B cell (primary cell): Measurements from ENCODE around the gene NBEAL1. TPM values are rescaled to one million over a fixed set of nuclear protein-coding genes. Genes with fewer than 3 reads are reported as not detected.
"Not testable (repeated sequence)": the region's sequence is repeated elsewhere in the genome, so short reads cannot be mapped to it uniquely, and the experiment has no call there.

Source experiments
- ATAC-seq: fragments of 200-7000 bp; cut with Tn5 transposase; one replicate; pipeline ENCODE4 v1.10.0; 2021; ENCODE audit warnings: low read depth, mild to moderate bottlenecking, moderate number of reproducible peaks, moderate library complexity
- CTCF ChIA-PET: fragments of 350-600 bp; sonication (Branson Sonifier 250); formaldehyde crosslinking; loops from one replicate; lab custom pipeline; 2021; ENCODE audit warnings: antibody characterized with exemption, inconsistent platforms; lab: Charles Lee
- POLR2A ChIA-PET: fragments of 350-600 bp; sonication (Branson Sonifier 250); formaldehyde crosslinking; loops from one replicate; lab custom pipeline; 2021; ENCODE audit warnings: antibody characterized with exemption; lab: Charles Lee
- DNase-seq: peaks from one replicate; pipeline ENCODE4 v3.0.0; 2013
- H2AFZ ChIP-seq: 2 replicates; pipeline ENCODE4 v1.6.1; 2012; ENCODE audit warnings: mild to moderate bottlenecking, low read depth, low read length; ENCODE audit not compliant: insufficient read depth, poor library complexity, severe bottlenecking
- H3K27ac ChIP-seq, 2 donors: 1 replicate in 1 of 2; 2 replicates in 1 of 2; pipeline ENCODE4 v1.5.1; 2012 to 2013; ENCODE audit warnings: low read length in 2 of 2, mild to moderate bottlenecking in 2 of 2, moderate library complexity in 1 of 2
- H3K27me3 ChIP-seq, 4 experiments: fragments of 200-600 bp in 1 of 4; sonication (generic) in 1 of 4; replicated peaks in 1 of 4; 1 replicate in 2 of 4; 2 replicates in 2 of 4; pipeline versions ENCODE4 v1.6.1 to v1.7.0; 2013 to 2016; ENCODE audit warnings: low read length in 3 of 4, mild to moderate bottlenecking in 2 of 4, mixed read lengths in 1 of 4, moderate library complexity in 1 of 4; ENCODE audit not compliant: insufficient read depth in 4 of 4, control insufficient read depth in 3 of 4; ENCODE audit errors: control extremely low read depth in 1 of 4
- H3K36me3 ChIP-seq, 2 experiments: replicated peaks in 1 of 2; 1 replicate in 1 of 2; 2 replicates in 1 of 2; pipeline versions ENCODE4 v1.6.1 to v1.7.1; 2013; ENCODE audit warnings: low read length in 1 of 2; ENCODE audit not compliant: insufficient read depth in 2 of 2, control insufficient read depth in 1 of 2; ENCODE audit errors: control extremely low read depth in 1 of 2, extremely low read depth in 1 of 2
- H3K4me1 ChIP-seq, 2 donors: fragments of 200-600 bp in 1 of 2; sonication (generic) in 1 of 2; 1 replicate in 1 of 2; 2 replicates in 1 of 2; pipeline versions ENCODE4 v1.5.1 to v1.6.1; 2013 to 2017; ENCODE audit warnings: low read length in 2 of 2; ENCODE audit not compliant: control insufficient read depth in 2 of 2, insufficient read depth in 2 of 2
- H3K4me2 ChIP-seq: replicated peaks from 2 replicates; pipeline ENCODE3; 2012; ENCODE audit warnings: mild to moderate bottlenecking, low read depth, low read length; ENCODE audit not compliant: poor library complexity, severe bottlenecking
- H3K4me3 ChIP-seq, 5 experiments: fragments of 200-600 bp in 1 of 5; sonication (generic) in 1 of 5; 1 replicate in 3 of 5; 2 replicates in 2 of 5; pipeline versions ENCODE4 v1.5.1 to v1.7.0; 2011 to 2016; ENCODE audit warnings: low read length in 4 of 5, mild to moderate bottlenecking in 4 of 5, low read depth in 2 of 5, control low read depth in 1 of 5, moderate library complexity in 1 of 5; ENCODE audit not compliant: insufficient read depth in 1 of 5; ENCODE audit errors: control extremely low read depth in 1 of 5, extremely low read depth in 1 of 5
- H3K79me2 ChIP-seq: fragments of 200-600 bp; sonication (generic); one replicate; pipeline ENCODE4 v1.6.0; 2016; ENCODE audit warnings: low read length; ENCODE audit not compliant: control insufficient read depth, insufficient read depth
- H3K9ac ChIP-seq: fragments of 200-600 bp; sonication (generic); 2 replicates; pipeline ENCODE4 v1.6.1; 2017; ENCODE audit warnings: mild to moderate bottlenecking, low read length, moderate library complexity
- H3K9me3 ChIP-seq, 3 donors: one replicate each; pipeline versions ENCODE4 v1.6.1 to v1.7.1; 2013; ENCODE audit warnings: low read length in 2 of 3; ENCODE audit not compliant: control insufficient read depth in 2 of 3, insufficient read depth in 1 of 3; ENCODE audit errors: control extremely low read depth in 1 of 3
- H4K20me1 ChIP-seq: 2 replicates; pipeline ENCODE4 v1.6.0; 2012; ENCODE audit warnings: mild to moderate bottlenecking, low read length; ENCODE audit not compliant: insufficient read depth, control insufficient read depth, poor library complexity, severe bottlenecking
- H3K27ac Mint-ChIP-seq: one replicate; pipeline ENCODE4 v1.8.0; 2021; ENCODE audit warnings: mixed read lengths
- H3K27me3 Mint-ChIP-seq: one replicate; pipeline ENCODE4 v1.8.0; 2021; ENCODE audit warnings: mixed read lengths
- H3K4me1 Mint-ChIP-seq: one replicate; pipeline ENCODE4 v1.8.0; 2021; ENCODE audit warnings: mixed read lengths
- H3K4me3 Mint-ChIP-seq: one replicate; pipeline ENCODE4 v1.8.0; 2021; ENCODE audit warnings: mixed read lengths
- H3K9me3 Mint-ChIP-seq: one replicate; pipeline ENCODE4 v1.8.0; 2022; ENCODE audit warnings: mixed read lengths; ENCODE audit not compliant: insufficient read depth
- EZH2 ChIP-seq: IDR thresholded peaks from 2 replicates; pipeline ENCODE4 v1.6.1; 2012; ENCODE audit warnings: borderline replicate concordance, low read depth, mild to moderate bottlenecking, moderate library complexity, low read length; ENCODE audit not compliant: insufficient read depth, poor library complexity, severe bottlenecking
- WGBS: methylation state at CpG from one replicate; pipeline ENCODE4 v1.1.5; 2013; ENCODE audit warnings: missing lambda C conversion rate; ENCODE audit not compliant: insufficient coverage; 5-methylcytosine and 5-hydroxymethylcytosine counted together
- intact Hi-C: fragments of 100-400 bp; cut with micrococcal nuclease; formaldehyde crosslinking; loops from one replicate; pipeline ENCODE4 v1.10.0; 2022
- polyA plus RNA-seq: library from polyadenylated mRNA; depleted of rRNA; stranded (reverse); fragments of >200 nt; gene quantifications from 2 replicates; pipeline ENCODE4 v1.2.3, GENCODE V29; 2012
- total RNA-seq, 2 donors: library from RNA; stranded (reverse); fragments of 120-200 nt in 1 of 2; gene quantifications; 1 replicate in 1 of 2; 2 replicates in 1 of 2; pipeline versions ENCODE4 v1.2.3 to v1.2.4, GENCODE V29; 2013 to 2022
- TF ChIP-seq, protein P1 (sequence below): fragments of 200-600 bp; IDR thresholded peaks from one replicate; pipeline ENCODE4 v1.8.0; 2022; ENCODE audit warnings: antibody characterized with exemption, mild to moderate bottlenecking

NBEAL1 gene
- total and polyA plus RNA-seq, 2 donors (not counting 1 experiment from before 2014, with no cell fraction given), result 2.2 to 22.0 TPM

DNA sequence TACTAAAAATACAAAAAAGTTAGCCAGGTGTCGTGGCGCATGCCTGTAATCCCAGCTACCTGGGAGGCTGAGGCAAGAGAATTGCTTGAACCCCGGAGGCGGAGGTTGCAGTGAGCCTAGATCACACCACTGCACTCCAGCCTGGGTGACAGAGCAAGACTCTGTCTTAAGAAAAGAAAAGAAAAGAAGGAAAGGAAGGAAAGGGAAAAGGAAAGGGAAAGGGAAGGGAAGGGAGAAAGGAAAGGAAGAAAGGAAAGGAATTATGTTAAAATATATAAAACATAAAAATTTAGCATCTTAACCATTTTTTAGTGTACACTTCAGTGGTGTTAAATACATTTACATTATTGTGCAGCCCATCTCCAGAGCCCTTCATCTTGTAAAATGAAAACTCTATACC lies 76.0 kb downstream of the NBEAL1 start:
- H3K27me3 ChIP-seq, CTCF ChIA-PET, H2AFZ ChIP-seq, H3K27ac Mint-ChIP-seq, H4K20me1 ChIP-seq, H3K4me3 ChIP-seq, H3K9ac ChIP-seq, H3K4me1 Mint-ChIP-seq, H3K27ac ChIP-seq, H3K9me3 ChIP-seq, H3K79me2 ChIP-seq, H3K27me3 Mint-ChIP-seq, DNase-seq, H3K4me3 Mint-ChIP-seq, H3K4me2 ChIP-seq, POLR2A ChIA-PET, H3K36me3 ChIP-seq, ATAC-seq, H3K9me3 Mint-ChIP-seq, H3K4me1 ChIP-seq: not testable (repeated sequence)
- WGBS, result 96% methylated on average over 4 of the region's 4 CpGs
- intact Hi-C loops, result loop anchor here (5.0 kb wide), 1 partner anchor 1763 kb away; no protein-coding TSS in a partner anchor

DNA sequence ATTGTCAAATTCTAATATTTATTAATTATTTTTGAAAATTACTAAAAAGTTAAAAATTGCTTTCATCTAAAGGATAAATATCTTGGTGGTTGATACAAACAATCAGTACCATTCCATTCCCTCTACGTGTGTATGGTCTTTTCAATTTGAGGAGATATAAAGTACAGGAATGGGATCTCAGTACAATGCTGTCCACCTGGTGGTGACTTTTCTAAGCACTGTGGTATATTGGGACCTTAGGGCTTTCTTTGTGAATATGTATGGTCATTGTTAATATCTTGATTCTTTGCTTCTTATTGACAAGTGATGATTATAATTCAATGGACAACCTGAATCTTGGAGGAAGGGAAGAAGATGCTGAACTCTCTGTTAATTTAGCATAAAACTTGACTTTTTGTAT lies 83.1 kb downstream of the NBEAL1 start:
- H3K4me3 Mint-ChIP-seq, result no peak overlapping the region

DNA sequence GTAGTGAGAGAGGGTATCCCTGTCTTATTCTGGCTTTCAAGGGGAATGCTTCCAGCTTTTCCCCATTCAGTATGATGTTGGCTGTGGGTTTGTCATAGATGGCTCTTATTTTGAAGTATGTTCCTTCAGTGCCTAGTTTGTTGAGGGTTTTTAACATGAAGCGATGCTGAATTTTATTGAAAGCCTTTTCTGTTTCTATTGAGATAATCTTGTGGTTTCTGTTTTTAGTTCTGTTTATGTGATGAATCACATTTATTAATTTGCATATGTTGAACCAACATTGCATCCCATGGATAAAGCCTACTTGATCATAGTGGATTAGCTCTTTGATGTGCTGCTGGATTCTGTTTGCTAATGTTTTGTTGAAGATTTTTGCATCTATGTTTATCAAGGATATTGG lies 87.7 kb downstream of the NBEAL1 start:
- H3K4me1 ChIP-seq, H4K20me1 ChIP-seq, H3K36me3 ChIP-seq, H3K4me2 ChIP-seq, H3K27ac ChIP-seq, CTCF ChIA-PET, H2AFZ ChIP-seq, H3K27me3 ChIP-seq, H3K4me1 Mint-ChIP-seq, H3K4me3 Mint-ChIP-seq, intact Hi-C loops, H3K4me3 ChIP-seq, H3K27me3 Mint-ChIP-seq, POLR2A ChIA-PET, H3K79me2 ChIP-seq, ATAC-seq, H3K9ac ChIP-seq, DNase-seq: not testable (repeated sequence)
- H3K9me3 ChIP-seq, result peaks cover 0 to 18% (median 11%) of the 10 kb centered on the region in 3 donors
- peaks cover 25% of the 10 kb centered on the region for H3K9me3 Mint-ChIP-seq
- peak overlapping the region; percentile 42 for H3K27ac Mint-ChIP-seq
- whole genome bisulfite sequencing, result no CpG with 5 or more reads among the region's 1 CpG

More for the DNA sequence above, 83.1 kb downstream of the NBEAL1 start:
- H3K9me3 Mint-ChIP-seq, result peaks cover 11% of the 10 kb centered on the region
- H4K20me1 ChIP-seq, result no peaks in the 10 kb centered on the region
- DNase-seq (peak; percentile 7), ATAC-seq (no peak)
- no peaks in the 10 kb centered on the region for H3K9me3 ChIP-seq
- no CpG with 5 or more reads among the region's 1 CpG for WGBS
- no peaks in the 10 kb centered on the region for H3K79me2 ChIP-seq
- no peaks in the 10 kb centered on the region for H3K4me1 Mint-ChIP-seq
- intact Hi-C loops, result no loop called here
- no peak overlapping the region for H2AFZ ChIP-seq
- ChIA-PET POLR2A (no interaction called here), CTCF (interaction anchor here (2.2 kb wide), 1 partner anchor 525 kb away, joined by 6 read pairs; no protein-coding TSS in a partner anchor)
- H3K27me3 Mint-ChIP-seq, result no peaks in the 10 kb centered on the region
- H3K9ac ChIP-seq, result no peak overlapping the region
- TF ChIP-seq, protein P1, sequence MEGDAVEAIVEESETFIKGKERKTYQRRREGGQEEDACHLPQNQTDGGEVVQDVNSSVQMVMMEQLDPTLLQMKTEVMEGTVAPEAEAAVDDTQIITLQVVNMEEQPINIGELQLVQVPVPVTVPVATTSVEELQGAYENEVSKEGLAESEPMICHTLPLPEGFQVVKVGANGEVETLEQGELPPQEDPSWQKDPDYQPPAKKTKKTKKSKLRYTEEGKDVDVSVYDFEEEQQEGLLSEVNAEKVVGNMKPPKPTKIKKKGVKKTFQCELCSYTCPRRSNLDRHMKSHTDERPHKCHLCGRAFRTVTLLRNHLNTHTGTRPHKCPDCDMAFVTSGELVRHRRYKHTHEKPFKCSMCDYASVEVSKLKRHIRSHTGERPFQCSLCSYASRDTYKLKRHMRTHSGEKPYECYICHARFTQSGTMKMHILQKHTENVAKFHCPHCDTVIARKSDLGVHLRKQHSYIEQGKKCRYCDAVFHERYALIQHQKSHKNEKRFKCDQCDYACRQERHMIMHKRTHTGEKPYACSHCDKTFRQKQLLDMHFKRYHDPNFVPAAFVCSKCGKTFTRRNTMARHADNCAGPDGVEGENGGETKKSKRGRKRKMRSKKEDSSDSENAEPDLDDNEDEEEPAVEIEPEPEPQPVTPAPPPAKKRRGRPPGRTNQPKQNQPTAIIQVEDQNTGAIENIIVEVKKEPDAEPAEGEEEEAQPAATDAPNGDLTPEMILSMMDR, result no peak
- TF ChIP-seq EZH2, result no peak
- H3K36me3 ChIP-seq, result no peaks in the 10 kb centered on the region
- no peak overlapping the region for H3K27ac ChIP-seq
- H3K4me3 ChIP-seq, result no peak overlapping the region
- H3K27ac Mint-ChIP-seq, result no peak overlapping the region
- no peaks in the 10 kb centered on the region for H3K27me3 ChIP-seq
- H3K4me2 ChIP-seq, result no peak overlapping the region
- H3K4me1 ChIP-seq, result no peaks in the 10 kb centered on the region
